HUDEP-2 (cell line): ENCODE results near the gene EML4.
A peak's percentile ranks its signal among the peaks of the same experiment; 100 is the strongest.
"Not testable (repeated sequence)": the region's sequence is repeated elsewhere in the genome, so short reads cannot be mapped to it uniquely, and the experiment has no call there.

Experiments
- DNase-seq, 76 experiments: peaks; one replicate each; lab custom pipeline; 2025; ENCODE audit not compliant: unreplicated experiment in 76 of 76; lab: John Stamatoyannopoulos, UW

EML4 gene

DNA sequence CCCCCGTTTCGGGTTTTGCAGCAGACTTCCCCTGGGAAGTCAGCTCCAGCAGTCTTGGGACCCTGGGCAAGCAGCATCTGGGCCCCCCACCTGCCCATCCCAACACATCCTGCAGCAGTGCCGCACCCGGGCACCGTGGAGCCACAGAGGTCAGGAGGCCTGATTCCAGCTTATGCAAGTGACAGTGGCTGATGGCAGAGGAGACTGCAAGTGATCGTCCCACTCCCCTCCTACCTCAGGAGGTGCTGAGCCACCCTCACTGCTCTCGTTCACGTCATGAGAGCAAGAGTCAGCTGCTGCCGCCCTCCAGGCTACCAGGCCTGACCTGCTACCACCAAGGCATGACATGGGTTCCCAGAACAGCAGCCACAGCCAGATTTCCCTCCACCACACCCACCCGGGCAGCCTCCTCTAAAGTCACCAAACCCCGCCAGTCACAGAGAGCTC is 173.7 kb downstream of the EML4 start:
- no peak for DNase-seq

DNA sequence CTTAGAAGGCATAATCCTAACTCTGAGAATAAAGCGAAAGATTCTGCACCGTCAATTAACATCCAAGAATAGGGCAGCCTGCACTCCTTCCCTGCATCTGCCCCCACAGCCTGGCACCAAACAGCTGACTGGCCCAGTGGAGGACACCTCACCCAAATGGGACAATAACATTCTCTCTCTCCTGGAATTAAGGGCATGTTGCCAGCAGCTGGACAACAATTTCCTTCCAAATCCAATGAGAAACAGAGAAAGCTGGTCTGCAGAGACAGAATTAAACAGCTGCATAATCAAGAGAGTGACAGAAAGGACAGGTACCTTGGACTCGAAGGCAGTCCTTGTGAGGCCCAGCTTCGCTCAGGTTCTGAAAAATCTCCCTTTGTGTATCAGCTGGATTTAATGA is 176.8 kb downstream of the EML4 start:
- no peak for DNase-seq

DNA sequence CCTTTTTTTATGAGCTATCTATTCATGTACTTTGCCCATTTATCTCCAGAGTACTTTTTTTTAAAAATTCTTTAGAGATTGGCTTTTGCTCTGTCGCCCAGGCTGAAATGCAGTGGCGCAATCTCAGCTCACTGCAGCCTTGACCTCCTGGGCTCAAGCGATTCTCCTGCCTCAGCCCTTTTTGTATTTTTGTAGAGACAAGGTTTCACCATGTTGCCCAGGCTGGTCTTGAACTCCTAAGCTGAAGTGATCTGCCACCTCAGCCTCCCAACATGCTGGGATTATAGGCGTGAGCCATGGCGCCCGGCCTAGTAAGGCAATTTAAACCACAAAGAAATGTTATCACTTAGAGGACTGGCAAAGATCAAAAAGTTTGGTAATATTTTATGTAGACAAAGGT is 177.7 kb downstream of the EML4 start:
- DNase-seq = not testable (repeated sequence)

DNA sequence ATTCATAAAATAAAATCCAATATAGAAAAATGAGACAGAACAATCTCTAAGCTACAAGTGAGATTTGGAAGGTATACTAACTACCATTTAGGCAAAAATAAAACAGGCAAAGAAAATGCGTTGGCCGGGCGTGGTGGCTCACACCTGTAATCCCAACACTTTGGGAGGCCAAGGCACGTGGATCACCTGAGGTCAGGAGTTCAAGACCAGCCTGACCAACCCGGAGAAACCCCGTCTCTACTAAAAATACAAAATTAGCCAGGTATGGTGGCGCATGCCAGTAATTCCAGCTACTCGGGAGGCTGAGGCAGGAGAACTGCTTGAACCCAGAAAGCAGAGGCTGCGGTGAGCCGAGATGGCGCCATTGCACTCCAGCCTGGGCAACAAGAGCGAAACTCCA is 178.4 kb downstream of the EML4 start:
- DNase-seq = not testable (repeated sequence)

DNA sequence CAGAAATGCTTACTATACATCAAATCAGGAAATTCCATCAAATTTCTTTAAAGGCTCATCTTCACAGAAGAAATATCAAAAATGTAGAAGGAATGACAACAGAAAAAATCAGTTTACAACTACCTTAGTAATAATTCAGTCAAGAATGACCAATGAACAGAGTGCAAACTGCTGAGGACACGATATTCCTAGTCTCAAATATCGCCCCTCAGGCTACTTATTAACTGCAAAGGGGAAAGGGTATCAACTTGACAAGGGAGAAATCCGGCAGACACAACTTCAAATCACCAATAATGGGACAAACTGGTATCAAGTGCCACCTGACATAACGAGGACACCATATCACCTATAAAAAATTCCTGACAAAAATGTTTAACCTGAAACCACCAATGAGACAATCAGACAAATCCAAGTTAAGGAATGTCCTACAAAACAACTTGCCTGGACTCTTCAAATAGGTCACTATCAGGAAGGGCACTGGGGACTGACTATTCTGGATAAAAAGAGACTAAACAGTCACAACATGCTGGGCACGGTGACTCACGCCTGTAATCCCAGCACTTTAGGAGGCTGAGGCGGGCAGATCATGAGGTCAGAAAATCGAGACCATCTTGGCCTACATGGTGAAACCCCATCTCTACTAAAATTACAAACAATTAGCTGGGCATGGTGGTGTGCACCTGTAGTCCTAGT is 179.1 kb downstream of the EML4 start:
- no peak for DNase-seq

DNA sequence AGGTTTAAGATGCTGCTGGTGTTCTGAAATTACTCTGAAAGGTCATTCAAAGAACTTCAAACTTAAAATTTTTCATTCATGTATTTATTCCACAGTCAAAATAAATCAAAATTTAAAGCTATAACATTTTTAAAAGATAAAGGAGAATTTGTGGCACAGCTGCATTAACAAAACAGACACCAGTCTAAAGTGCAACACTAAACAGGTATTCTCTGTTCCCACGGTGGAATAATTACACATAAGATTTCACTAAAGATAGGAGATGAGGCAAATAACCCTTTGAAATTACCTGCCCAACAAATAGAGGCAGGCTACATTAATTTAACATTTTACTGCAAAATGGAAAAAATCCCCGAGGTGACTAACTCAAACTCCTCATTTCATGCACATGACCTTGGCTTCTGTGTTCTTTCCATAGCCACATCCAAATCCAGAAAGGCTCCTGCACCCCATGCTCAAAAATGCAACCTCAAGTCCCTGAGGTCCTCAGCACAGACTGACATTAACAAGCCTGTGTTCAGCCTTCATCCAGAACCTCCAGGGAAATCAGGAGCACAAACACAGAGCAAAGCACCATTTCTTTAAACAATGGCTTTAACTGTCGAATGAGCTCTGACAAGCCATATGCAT is 181.4 kb downstream of the EML4 start:
- DNase-seq = no peak

DNA sequence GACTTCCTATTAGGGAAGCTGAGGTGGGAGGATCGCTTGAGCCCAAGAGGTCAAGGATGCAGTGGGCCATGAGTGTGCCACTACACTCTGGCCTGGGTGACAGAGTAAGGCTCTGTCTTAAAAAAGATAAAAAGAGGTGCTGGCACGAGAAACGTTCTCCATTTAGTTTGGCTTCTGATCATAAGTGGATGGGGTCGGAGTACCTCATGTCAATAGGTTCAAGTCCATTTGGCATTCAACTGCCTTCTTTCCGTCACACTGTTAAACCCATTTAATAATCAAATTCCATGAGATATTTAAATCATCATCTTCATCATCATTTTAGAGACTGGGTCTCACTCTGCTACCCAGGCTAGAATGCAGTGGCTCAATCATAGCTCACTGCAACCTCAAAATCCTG is 182.7 kb downstream of the EML4 start:
- no peak for DNase-seq

DNA sequence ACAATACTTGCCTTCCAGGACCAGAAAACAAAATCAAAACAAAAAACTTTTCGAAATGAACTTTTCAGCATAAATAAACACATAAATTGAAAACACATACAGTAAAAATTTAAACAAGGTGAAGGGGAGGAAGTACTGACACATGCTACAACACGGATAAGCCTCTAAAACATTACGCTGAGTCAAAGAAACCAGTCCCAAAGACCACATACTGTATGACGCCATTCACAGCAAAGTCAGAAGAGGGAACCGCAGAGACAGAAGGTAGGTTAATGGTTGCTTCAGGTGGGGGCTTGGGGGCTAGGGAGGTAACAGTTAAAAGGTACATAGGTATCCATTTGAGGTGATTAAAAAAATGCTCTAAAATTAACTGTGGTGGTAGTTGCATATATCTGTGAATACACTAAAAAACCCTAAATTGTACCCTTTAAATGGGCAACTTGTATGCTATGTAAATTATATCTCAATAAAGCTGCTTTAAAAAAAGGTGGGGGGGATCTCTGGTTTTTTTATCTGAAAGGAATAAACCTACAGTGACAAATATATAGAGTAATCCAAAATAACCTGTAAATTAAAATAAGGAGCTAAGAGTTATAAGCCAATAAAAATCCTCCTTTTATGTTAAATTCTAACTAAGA is 184.8 kb downstream of the EML4 start:
- DNase-seq = no peak

DNA sequence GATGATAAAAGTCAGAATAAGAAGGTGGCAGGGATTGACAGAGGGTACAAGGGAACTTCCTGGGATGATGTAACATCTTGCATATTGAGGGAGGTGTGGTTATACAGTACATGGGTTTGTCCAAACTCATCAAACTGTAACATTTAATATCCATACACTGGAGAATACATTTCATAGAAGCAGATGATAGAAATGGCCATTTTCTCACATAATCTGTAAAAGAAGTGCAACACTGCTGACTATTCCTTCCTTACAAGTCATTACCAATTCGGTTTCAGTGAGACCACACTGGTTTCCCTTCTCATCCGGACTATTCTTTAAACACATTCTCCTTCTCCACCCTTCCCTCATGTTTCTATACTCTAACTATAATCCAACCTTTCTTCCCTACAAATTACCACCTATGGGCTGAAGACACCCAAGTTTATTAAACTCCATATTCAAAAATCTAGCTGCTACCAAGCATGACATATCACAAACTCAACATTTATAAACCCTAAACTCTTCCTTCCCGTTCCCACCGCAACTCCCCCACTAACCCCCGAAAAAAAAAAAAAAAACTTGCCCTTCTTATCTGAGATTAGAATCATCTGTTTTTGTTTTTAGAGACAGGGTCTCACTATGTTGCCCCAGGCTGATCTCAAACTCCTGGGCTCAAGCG is 190.3 kb downstream of the EML4 start:
- DNase-seq = peak in 1 of 76 experiments; percentile 2

DNA sequence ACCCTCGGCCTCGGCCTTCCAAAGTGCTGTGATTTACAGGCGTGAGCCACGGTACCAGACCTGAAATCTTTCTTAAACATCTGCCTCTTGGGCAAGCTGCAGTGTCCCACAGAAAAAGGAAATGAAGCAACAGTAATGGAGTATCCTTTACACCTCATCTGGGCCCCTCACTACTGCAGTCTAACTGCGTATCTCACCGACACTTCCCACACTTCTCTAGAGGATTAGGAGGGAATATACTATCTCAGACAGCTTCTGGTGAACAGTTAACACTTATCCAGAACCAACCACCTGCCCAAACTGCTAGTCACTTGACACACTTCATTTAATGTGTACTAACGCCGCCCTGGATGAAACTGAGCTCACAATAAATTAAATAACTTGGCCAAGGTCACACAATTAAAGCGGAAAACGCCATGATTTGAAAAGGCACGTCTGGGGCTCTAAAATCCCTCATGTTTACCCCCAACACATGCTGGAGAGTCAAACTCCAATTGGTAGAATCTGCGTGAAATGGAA is 190.9 kb downstream of the EML4 start:
- peak in 44 of 76 experiments; percentile 9 to 72 (median 32) for DNase-seq

DNA sequence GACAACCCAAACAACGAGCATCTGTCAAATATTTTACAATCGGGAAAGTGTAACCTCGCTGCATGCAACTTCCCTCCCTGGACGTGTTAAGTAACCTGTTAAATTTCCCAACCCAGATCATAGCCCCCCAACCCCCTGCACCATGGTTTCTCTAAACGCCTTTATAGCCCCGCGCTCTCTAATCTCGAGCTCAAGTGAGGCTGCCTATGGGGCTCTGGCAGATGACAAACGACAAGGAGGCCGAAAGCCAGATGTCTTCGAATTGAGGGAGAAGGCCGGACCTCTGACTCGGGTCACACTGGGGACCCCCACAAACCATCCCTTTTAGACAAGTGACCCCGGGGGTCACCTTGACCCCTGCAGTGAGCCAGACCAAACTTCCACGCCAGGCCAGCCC is 191.3 kb downstream of the EML4 start:
- peak in 2 of 76 experiments; percentile 35 for DNase-seq

DNA sequence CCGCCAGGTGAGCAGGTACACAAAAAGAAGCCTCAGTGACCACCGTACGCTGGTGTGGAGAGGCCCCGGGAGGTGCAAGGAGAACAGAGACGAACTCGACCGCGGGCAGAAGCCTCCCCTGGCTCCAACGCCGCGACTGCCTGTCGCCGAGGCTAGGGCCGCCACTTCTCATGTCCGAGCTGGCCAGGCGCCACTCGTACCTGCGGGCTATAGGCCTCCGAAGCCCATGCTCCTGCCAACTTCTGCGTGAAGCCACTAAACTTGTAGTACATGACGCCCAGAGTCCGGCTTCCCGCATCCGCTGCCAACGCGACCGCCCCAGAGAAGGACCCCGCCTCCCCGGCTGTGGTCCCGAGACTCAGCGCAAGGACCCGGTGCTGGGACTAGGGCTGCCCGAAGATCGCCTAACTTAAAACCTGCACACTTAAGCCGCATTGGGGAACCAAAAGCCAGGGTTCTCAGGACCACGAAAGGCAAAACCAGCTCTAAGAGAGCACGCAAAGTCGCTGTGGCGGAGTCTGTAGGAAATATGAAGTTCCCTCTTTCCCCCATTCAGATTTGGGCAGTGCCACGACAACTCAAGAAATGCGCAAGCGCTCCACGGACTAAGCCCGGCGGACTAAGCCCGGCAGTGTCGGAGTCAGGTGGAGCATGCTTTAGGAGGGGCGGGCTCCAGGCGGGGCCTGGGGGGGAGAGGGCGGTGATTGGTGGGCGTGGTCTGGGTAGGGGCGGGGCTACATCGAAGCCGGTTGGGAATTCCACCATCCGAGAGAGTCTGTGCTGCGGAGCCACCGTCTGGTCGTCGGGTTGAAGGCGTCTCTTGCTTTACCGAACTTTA is 192.0 kb downstream of the EML4 start, which contains the start of gene COX7A2L:
Gene COX7A2L, minus strand, starts transcription at position 328 of the 838 bp plus-strand sequence. Its CDS starts 56 bp downstream, at position 272.
- DNase-seq = peak in 75 of 76 experiments; percentile 48 to 99 (median 91)

DNA sequence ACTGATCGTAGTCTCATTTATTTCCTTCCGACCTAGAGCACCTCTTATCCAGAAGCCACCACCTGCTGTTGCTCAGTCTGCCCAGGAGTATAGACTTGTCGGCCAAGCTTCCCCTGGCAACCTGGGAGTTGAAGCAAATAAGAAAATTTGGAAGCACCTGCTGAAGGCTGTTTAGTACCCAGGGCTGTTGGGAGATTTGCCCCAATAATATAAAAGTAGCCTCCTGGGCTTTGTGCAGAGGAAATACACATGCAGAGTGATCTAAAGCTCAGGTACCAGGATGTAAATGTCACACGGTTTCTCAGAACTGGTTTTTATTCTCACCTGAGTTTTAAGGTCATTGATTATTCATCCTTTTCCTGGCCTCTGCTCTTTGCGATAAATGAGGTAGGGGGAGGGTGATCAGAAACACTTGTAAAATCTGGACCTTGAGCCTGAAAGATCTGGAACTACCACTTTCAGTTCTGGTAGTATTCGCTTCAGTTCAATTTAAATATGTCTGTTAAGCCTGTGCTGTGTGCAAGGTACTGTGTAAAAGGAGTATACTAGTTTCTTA is 192.7 kb downstream of the EML4 start:
- peak in 1 of 76 experiments; percentile 39 for DNase-seq

DNA sequence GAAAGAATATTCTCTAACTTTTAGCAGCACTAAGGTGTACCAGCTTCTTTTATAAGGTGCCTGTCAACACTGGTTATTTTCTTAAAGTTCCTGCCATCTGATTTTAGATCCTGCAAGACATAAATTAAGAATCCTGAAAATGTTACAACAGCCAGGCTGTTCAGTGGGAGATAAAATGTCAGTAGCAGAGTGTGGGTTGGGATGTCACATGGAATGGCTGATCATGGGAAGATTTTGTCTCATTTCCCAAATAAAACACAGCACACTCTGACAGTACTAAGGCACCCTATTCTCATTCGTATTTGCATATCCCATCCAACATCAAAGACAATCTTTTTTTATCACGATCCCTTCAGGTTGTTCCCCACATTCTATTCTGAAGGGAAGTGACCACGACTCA is 194.3 kb downstream of the EML4 start:
- no peak for DNase-seq

DNA sequence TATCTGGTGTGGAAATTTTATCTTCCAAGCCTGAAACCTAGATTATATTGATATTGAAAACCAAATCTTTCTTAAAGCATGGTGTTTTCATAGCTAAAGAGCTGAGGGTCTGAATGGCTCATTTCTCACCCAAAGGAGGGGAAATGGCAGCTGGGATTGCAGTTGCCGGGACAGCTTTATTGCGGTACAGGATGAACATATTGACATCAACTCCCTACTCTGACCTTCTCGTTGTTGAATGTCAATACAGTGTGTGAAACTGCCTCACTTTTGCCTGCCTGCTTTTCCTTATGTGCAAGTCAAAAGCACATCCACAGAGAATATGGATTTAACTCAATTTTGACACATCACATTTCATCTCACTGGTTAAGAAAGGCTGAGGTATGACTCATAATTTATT is 195.5 kb downstream of the EML4 start:
- DNase-seq = no peak

DNA sequence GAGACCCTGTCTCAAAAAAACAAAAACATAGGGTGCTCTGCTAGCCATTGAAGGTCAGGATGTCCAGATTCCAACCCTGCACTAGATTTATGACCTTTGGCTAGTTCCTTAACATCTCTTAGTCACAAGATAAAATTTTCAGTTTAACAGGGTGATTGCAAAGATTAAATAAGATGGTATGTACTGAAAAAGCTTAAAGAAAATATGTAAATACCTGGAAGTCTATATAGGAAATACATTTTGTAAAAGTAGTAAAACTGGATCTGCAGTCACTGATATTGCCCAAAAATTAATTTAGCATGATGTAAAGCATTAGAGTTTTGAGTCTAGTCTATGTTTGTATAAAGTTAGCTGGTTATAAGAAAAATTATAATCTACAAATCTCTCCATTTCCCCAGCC is 197.3 kb downstream of the EML4 start:
- no peak for DNase-seq

DNA sequence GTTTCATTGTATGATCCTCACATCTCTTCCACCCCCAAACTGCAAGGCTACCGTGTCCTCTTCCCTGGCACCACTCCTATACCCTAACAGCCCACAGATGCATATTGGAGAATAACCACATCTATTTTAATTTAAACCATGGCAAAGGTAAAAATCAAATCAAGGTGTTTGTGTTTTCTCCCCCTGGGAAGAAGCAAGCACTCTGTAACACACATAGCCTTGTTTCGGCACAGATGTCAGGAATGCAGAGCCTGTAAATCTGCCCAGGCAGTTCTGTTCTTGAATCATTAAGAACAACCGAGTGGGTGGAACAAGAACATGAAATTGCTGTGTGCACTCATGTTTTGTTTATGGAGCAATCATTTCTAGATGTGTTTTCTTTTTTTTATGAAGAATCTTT is 198.7 kb downstream of the EML4 start:
- no peak for DNase-seq

DNA sequence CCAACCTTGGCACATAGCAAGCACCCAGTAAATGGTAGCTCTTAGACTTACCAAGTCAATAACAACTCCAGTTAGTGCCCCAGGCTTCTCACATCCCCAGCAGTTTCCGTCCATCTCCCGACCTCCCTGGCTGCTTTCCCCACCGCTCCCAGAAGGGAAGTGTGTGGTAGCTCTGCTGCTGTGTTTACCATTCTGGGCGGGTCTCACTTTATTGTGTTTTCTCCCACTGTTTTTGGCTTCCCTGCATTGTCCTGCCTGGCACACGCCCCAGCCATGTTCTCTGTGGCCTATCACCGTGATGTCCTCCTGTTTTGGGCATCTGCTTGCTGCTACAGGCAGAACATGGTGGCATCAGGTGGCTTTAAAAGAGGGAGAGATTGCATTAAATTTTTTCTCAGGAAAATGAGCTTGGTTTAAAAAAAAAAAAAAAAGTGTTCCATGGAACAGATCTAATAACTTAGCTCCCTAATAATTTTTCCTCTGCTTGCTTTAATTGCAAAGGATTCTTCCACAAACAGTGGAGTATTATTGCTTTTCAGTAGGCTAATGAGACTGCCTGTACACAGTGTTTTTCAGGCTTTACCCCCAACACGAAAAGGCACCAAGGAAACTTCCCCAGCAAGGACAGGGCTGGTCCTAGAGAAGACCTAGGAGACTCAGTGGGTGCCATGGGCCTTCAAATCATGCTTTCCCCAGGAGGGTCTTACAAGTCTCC is 199.8 kb downstream of the EML4 start:
- no peak for DNase-seq

DNA sequence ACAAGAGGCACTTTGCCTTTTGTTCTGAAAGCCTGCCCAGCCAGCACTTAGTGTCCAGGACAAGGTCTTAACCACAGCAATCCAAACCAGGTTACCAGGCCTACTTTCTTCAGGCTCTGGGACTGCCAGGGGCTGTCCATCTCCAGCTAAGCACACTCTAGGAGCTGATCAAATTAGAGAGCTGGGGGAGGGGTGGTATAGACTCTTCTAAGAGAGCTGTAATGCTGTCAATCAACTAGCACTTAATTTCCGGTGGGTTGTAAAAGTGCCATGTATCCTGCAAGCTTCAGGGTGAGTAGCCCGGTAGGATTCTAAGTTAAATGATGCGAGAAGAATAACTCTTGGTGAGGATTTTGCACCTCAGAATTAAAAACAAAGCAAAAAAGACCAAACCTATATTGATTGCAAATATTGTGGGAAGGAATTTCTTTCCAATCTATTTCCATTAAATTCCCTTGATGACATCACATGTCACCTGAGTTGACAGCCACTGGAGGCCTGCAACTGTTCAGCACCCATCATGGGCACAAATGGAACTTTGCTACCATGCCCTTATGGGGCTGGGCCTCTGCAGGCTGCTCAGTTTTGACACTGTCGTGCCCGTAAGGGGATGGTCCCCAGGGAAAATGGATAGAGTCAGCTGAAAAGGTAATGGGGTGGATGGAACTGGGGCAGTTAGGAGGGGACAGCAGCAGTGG is 200.5 kb downstream of the EML4 start:
- DNase-seq = no peak
